Dendritic cell treated with granulocyte-macrophage colony-stimulating factor and Interleukin-4, amounts not matched to agents 40 ng/mL and 50 ng/mL, for 4 days (primary cell): Measurements from ENCODE around the gene PI4KA.
A peak's percentile ranks its signal among the peaks of the same experiment; 100 is the strongest.
"Not testable (repeated sequence)": the region's sequence is repeated elsewhere in the genome, so short reads cannot be mapped to it uniquely, and the experiment has no call there.

Experiments used
- H3K27ac Mint-ChIP-seq: one replicate; pipeline ENCODE4 v1.8.0; 2022; ENCODE audit warnings: mild to moderate bottlenecking, mixed read lengths
- H3K27me3 Mint-ChIP-seq: one replicate; pipeline ENCODE4 v1.8.0; 2022; ENCODE audit warnings: mild to moderate bottlenecking, mixed read lengths
- H3K36me3 Mint-ChIP-seq: one replicate; pipeline ENCODE4 v1.8.0; 2022; ENCODE audit warnings: low read depth, mixed read lengths
- H3K4me1 Mint-ChIP-seq: one replicate; pipeline ENCODE4 v1.8.0; 2022; ENCODE audit warnings: low read depth, mixed read lengths
- H3K4me3 Mint-ChIP-seq: one replicate; pipeline ENCODE4 v1.8.0; 2022; ENCODE audit warnings: mild to moderate bottlenecking, moderate library complexity, mixed read lengths
- H3K9me3 Mint-ChIP-seq: one replicate; pipeline ENCODE4 v1.8.0; 2022; ENCODE audit warnings: mixed read lengths
- intact Hi-C: fragments of 100-400 bp; cut with micrococcal nuclease; formaldehyde crosslinking; loops from one replicate; pipeline ENCODE4 v1.15.0; 2022

The PI4KA gene

DNA sequence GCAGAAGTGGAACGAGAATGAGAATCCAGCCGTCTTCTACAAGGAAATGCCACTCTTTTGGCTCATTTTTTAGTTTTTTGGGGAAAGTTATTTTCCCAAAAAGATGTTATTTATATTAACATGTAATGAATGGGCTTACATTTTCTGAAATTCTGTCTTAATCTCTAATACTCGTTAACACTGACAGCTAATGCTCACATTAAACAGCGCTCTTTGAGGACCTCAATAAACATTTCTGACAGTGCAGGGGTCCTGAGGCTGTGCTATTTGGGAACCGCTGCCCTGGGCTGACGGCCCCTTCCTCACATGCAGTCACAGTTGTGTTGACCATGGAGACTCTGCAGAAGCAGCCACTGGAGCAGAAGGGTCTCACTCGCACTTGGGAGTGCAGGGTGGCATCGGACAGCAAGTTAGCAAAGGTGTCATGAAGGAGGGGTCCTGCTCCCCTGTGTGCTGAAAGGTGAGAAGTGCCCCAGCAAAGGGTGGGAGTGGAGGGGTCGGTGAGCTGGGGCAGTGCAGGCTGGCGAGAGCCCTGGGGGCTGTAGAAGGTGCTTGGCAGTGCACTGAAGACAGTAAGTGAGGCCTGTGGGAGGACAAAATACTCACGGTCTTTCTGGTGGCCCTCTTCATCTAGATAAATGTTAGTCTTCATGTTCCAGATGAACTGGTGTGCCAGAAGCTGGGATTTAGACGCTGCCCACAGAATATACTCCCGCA, 137.8 kb downstream of the PI4KA start:
- H3K27me3 Mint-ChIP-seq, result no peaks in the 10 kb centered on the region
- intact Hi-C loops, result no loop called here
- H3K4me3 Mint-ChIP-seq, result no peak overlapping the region
- H3K27ac Mint-ChIP-seq, result no peak overlapping the region
- H3K9me3 Mint-ChIP-seq, result no peaks in the 10 kb centered on the region
- H3K4me1 Mint-ChIP-seq, result no peaks in the 10 kb centered on the region
- H3K36me3 Mint-ChIP-seq, result peaks cover 74% of the 10 kb centered on the region

DNA sequence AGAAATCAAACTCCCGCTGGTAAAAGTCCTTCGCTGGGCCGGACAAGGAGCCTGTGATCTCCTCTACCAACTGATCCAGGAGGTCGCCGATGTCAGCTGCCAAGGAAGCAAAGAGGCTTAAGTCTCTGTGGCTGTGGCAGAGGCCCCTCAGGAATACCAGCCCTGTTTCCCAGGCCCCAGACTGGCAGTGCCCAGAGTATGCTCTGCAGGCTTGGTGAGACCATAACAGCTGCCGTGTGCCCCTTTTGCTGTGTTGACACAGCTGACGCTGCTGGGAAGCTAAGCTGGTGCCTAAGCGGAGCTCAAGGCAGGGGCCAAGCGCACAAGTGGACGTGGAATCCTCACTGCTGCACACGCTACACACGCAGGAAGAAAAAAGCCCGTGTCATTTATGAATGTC, 139.9 kb downstream of the PI4KA start:
- H3K27me3 Mint-ChIP-seq, H3K27ac Mint-ChIP-seq, H3K9me3 Mint-ChIP-seq, H3K4me1 Mint-ChIP-seq, intact Hi-C loops, H3K4me3 Mint-ChIP-seq: not testable (repeated sequence)
- peaks cover 78% of the 10 kb centered on the region for H3K36me3 Mint-ChIP-seq

DNA sequence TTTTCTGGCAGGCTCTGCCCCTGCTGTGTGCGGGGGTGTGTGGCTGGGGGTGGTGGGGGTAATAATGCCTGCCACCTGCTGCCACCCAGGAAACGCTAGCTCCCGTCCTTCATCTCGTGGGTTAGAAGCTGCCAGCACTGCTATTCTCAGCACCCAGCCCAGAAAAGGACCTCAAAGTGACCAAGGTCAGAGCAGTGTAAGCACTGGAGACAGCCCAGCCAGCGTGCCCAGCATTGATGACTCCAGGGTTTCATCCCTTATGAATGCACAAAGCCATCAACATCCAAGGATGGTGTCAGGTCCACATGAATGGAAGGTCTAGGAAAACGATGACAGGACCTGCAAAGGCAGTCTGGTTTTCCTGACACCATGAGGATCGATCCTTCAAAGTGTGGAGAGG, 140.6 kb downstream of the PI4KA start:
- H3K4me3 Mint-ChIP-seq, H3K9me3 Mint-ChIP-seq, H3K27ac Mint-ChIP-seq, H3K4me1 Mint-ChIP-seq, intact Hi-C loops, H3K27me3 Mint-ChIP-seq: not testable (repeated sequence)
- H3K36me3 Mint-ChIP-seq, result peaks cover 83% of the 10 kb centered on the region

DNA sequence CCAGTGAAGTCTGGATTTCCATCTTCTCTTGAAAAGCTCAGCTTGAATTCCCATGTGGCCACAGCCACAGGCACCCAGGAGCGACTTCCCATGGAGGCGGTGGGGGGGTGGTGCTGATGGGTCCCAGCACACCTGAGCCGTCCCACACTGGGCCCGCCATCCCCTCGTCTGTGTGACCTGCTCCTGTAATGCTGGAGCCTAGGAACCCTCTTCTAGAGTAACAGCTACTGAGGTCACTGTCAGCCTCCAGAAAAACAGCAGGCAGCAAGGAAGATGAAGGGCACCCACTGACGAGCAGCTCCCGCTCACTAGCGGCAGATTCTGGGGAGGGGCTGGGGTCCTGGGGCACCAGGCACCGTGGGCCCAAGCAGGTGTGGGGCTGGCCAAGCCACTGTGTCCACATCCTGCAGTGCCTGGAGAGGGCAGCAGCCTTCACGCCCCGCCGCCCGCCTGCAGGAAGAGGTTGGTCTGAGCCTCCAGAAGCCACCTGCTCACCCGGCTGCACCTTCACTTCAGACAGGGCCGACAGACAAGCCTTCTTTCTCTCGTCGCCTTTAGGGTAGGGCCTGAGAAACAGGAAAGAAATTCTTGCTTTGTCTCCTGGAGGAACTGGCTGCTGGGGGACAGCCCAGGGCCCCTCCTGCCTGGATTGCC, 141.3 kb downstream of the PI4KA start:
- H3K4me3 Mint-ChIP-seq, H3K27ac Mint-ChIP-seq, H3K4me1 Mint-ChIP-seq, intact Hi-C loops, H3K27me3 Mint-ChIP-seq, H3K9me3 Mint-ChIP-seq: not testable (repeated sequence)
- H3K36me3 Mint-ChIP-seq, result peaks cover 83% of the 10 kb centered on the region

DNA sequence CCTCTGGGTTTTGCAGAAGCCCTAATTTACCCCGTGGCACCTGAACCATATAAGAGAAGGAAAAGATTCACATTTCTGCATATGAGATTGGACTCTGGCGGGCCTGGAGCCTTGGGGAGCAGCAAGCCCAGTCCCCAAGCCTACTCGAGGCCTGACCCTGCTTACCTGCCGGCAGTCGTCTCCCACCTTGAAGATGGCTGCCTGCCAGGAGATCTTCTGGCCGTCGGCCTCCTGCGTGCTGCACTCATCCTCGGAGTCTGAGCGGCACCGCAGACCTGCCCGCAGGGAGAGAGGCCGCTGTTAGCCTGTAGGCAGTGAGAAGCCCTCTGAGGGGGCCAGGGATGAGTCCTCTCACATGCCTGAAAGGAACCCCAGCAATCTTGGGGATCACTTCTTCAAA, 145.5 kb downstream of the PI4KA start:
- peaks cover 87% of the 10 kb centered on the region for H3K36me3 Mint-ChIP-seq
- H3K4me3 Mint-ChIP-seq, H3K27me3 Mint-ChIP-seq, H3K9me3 Mint-ChIP-seq, H3K4me1 Mint-ChIP-seq, intact Hi-C loops, H3K27ac Mint-ChIP-seq: not testable (repeated sequence)

DNA sequence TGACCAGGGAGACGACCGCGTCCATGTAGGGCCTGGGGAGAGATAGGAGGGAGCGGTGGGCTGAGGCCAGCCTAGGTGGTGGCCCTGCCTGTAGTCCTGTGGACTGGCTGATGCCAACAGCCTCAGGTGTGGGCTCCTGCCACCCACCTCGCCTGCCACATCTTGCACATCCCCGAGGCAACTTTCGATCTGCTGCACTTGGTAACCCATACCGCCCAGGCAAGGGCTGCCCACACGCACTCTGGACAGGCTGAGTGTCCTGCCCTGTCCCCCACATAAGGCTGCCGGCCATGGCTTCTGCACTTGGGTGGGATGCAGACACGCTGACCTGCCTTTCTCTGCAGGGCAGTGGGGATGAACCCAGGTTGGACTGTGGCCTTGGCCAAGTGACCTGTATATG, 148.6 kb downstream of the PI4KA start:
- Mint-ChIP-seq H3K36me3 (peaks cover 82% of the 10 kb centered on the region), H3K27me3 (peaks cover 10% of the 10 kb centered on the region)
- H3K27ac Mint-ChIP-seq, intact Hi-C loops, H3K4me1 Mint-ChIP-seq, H3K9me3 Mint-ChIP-seq, H3K4me3 Mint-ChIP-seq: not testable (repeated sequence)

DNA sequence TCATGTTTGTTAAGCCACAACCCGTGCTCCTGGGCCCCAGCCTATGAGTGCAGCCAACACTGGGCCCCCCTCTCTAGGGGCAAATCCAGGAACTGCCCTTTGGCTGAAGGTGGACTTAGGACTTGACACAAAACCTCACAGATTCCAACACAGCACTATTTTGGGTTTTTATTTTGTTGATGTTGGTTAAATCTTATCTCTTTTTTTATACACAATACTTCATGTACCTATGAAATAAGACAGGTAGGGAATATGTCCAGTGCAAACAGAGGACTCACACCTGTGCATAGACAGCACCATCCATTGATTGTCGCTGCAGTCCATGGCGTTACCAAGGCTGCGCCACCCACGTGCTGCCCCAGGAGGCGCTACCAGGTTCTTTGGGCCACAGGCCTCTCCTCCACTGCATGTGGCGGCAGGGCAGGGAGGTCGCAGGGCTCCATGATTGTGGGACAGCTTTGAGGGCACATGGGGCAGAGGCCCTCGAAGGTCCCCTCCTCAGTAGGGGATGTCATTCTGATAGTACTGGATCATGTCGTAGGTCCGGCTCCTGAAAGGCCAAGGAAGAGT, 151.0 kb downstream of the PI4KA start:
- H3K27ac Mint-ChIP-seq, intact Hi-C loops, H3K4me1 Mint-ChIP-seq, H3K9me3 Mint-ChIP-seq, H3K4me3 Mint-ChIP-seq: not testable (repeated sequence)
- peaks cover 21% of the 10 kb centered on the region for H3K27me3 Mint-ChIP-seq
- H3K36me3 Mint-ChIP-seq, result peaks cover 65% of the 10 kb centered on the region

DNA sequence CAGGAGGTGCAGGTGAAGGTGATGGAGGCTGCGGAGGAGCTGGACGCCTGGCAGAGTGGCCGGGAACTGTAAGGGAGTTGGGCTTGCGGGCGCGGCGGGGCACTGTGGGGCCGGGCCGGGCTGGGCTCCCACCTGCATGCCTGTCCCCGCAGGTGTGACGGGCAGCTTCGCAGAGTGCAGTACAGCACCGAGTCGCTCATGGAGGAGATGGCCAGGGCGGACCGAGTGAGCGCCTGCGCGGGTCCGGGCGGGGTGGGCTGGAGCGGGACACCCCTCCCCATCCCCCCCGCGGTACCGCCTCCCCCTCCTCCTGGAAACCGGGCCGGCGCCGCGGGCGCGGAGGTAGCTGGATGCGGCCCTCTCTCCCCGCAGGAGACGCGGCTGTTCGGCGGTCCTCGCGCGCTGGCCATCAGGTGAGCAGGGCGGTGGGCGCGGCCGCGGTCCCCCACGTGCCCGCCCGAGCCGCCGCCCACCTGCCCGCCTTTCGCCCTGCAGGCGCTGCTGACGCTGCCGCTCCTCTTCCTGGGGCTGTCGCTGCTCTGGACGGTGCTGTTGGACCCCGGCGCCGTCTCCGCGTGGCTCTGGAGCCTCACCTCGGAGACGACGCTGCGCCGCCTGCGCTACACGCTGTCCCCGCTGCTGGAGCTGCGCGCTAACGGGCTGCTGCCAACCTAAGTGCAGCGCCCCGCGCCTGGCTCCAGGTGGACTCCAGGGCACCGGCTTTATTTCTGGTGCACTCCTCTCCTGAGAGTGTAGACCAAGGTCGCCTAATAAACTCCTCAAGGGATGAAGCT, 154.6 kb downstream of the PI4KA start:
- Mint-ChIP-seq H3K4me3 (peak overlapping the region; percentile 94), H3K4me1 (peaks cover 13% of the 10 kb centered on the region), H3K36me3 (peaks cover 34% of the 10 kb centered on the region), H3K27me3 (peaks cover 23% of the 10 kb centered on the region)
- H3K9me3 Mint-ChIP-seq, H3K27ac Mint-ChIP-seq, intact Hi-C loops: not testable (repeated sequence)

DNA sequence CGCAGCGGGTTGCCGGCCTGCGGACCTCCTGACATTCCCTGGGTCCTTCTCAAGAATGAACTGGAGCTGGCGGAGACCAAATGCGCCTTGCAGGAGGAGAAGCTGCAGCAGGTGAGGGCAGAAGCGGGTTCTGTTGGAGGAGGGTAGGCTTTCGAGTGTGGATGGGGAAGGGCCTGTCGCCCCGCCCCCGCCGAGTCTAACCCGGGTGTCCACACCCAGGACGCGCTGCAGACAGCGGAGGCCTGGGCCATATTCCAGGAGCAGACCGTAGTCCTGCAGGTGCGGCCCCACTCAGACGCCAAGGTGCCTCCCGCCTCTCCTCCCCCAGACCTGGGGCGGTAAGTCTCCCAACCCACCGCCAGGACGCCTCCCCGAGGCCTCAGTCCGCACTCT, 155.2 kb downstream of the PI4KA start:
- Mint-ChIP-seq H3K4me1 (peaks cover 13% of the 10 kb centered on the region), H3K27me3 (peaks cover 29% of the 10 kb centered on the region), H3K4me3 (peak overlapping the region; percentile 94), H3K36me3 (peaks cover 34% of the 10 kb centered on the region), H3K27ac (peak overlapping the region; percentile 98)
- intact Hi-C loops, H3K9me3 Mint-ChIP-seq: not testable (repeated sequence)

DNA sequence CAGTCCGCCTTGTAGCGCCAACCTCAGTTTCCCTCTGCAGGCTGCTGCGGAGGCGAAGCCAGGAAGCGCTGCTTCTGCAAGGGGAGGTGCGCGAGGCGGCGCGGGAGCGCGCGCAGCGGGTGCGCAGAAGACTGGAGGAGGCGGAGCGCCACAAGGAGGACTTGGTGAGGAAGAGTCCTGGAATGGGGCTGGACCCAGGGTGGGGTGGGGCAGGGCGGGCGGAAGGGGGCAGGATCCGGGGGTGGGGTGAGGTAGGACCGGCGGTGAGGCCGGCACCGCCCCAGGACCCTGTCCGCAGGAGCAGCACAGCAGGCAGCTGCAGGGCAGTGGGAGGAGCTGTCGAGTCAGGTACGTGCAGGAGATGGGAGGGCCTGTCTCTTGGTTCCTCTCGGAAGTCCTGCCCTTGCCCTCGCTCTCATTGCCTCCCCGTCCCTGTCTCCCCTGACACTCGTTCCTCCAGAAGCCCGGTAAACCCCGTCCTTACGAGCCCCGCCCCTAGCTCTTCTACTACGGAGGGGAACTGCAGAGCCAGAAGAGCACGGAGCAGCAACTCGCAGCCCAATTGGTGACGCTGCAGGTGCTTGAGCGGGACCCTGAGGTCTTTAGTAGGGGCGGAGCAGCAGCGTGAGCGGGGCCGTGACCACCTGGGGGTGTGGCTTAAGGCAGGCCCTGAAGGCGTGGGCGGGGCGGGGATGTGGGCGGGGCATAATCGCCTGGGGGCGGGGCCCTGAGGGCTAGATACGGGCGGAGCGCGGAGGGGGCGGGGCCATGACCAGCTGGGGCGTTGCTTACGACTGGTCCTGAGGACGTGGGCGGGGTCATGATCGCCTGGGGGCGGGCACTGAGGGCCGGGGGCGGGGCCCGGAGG, 155.8 kb downstream of the PI4KA start:
- peaks cover 13% of the 10 kb centered on the region for H3K4me1 Mint-ChIP-seq
- intact Hi-C loops, H3K9me3 Mint-ChIP-seq: not testable (repeated sequence)
- H3K27me3 Mint-ChIP-seq, result peaks cover 29% of the 10 kb centered on the region
- H3K36me3 Mint-ChIP-seq, result peaks cover 29% of the 10 kb centered on the region
- peak overlapping the region; percentile 94 for H3K4me3 Mint-ChIP-seq
- peak overlapping the region; percentile 98 for H3K27ac Mint-ChIP-seq

DNA sequence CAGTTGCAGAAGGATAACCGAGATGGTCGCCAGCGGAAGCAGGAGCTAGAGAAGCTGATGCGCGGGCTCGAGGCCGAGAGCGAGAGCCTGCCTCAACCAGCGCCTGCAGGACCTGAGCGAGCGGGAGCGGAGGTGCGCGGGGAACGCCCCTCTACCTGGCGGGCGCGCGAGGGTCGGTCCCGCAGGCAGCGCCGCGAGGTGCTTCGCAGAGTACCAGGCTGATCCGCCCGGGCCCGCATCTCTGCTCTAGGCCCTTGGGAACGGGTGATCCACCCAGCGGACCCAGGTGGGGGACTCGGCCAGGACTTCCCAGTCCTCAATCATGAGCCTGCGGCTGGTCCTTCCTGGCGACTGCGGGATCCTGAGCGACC, 156.5 kb downstream of the PI4KA start:
- Mint-ChIP-seq H3K27me3 (peaks cover 29% of the 10 kb centered on the region), H3K36me3 (peaks cover 23% of the 10 kb centered on the region), H3K27ac (peak overlapping the region; percentile 98), H3K4me1 (peaks cover 13% of the 10 kb centered on the region), H3K4me3 (peak overlapping the region; percentile 94)
- H3K9me3 Mint-ChIP-seq, intact Hi-C loops: not testable (repeated sequence)

DNA sequence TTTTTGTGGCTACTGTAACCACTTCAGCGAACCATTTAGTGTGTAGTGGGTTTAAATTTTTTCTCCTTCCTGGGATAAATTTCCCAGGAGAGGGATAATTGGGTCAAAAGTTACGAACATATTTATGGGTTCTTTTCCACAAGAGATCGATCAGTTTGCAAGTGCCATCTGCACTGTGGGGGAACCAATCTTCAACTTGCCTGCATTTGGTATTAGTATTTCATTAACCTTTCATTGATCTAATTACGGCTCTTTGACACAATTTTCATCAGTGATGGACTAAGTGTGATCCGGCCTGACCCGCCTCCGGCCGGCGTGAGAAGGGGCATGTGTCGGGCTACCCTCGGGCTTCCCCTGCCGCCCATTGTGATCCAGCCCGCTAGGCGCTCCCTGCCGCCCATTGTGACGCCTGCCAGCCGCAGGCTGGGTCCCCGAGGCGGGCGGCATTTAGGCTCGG, 156.9 kb downstream of the PI4KA start:
- Mint-ChIP-seq H3K36me3 (peaks cover 19% of the 10 kb centered on the region), H3K27me3 (peaks cover 29% of the 10 kb centered on the region), H3K4me3 (peak overlapping the region; percentile 94), H3K27ac (peak overlapping the region; percentile 98), H3K4me1 (peaks cover 13% of the 10 kb centered on the region)
- H3K9me3 Mint-ChIP-seq, intact Hi-C loops: not testable (repeated sequence)

DNA sequence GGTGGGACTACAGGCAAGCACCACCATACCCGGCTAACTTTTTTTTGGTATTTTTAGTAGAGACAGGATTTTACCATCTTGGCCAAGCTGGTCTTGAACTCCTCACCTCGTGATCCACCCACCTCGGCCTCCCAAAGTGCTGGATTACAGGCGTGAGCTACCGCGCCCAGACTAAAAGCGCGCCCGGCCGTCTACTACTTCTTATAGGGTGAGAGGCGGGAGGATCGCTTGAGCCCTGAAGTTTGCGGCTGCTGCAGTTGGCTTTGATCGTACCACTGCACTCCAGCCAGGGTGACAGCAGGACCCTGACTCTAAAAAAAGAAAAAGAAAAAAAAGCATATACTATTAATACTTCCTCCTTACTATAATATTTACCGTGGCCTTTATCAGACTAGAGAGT, 158.3 kb downstream of the PI4KA start:
- H3K4me3 Mint-ChIP-seq, H3K9me3 Mint-ChIP-seq, H3K27ac Mint-ChIP-seq, intact Hi-C loops: not testable (repeated sequence)
- Mint-ChIP-seq H3K27me3 (peaks cover 22% of the 10 kb centered on the region), H3K36me3 (peaks cover 11% of the 10 kb centered on the region), H3K4me1 (peaks cover 13% of the 10 kb centered on the region)
